GM12873 (cell line): ENCODE results near the gene LCA5.

Experiments used
- TF ChIP-seq, protein P1 (sequence below): IDR thresholded peaks from 2 replicates; pipeline ENCODE4 v1.5.1; 2012; ENCODE audit warnings: low read depth, mild to moderate bottlenecking, moderate library complexity, low read length, control low read depth; ENCODE audit not compliant: insufficient read depth; ENCODE audit errors: missing control alignments

Gene LCA5

DNA sequence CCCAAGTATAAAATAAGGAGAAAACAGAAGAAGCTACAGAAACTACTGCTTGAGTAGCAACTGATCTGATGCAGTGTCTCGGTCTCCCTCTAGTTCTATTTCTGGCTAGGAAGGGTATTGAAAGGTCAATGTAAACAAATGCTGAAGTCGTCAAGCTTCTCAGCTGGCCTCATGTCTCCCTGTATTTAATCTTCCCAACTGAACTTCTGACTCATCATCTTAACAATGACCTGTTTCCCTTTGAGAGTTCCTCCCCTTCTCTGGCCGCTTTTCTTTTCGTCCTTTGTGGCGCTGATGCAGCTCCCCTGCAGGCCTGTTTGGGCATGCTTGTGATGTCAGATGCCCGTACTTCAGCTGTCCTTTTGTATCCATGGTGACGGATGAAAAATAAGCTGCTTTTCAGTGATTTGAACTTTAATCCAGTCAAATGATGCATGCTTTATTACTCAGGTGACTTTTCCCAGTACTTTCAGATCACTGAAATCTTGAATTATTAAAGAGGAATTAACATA, 7.8 kb upstream of the LCA5 start:
- TF ChIP-seq, protein P1, sequence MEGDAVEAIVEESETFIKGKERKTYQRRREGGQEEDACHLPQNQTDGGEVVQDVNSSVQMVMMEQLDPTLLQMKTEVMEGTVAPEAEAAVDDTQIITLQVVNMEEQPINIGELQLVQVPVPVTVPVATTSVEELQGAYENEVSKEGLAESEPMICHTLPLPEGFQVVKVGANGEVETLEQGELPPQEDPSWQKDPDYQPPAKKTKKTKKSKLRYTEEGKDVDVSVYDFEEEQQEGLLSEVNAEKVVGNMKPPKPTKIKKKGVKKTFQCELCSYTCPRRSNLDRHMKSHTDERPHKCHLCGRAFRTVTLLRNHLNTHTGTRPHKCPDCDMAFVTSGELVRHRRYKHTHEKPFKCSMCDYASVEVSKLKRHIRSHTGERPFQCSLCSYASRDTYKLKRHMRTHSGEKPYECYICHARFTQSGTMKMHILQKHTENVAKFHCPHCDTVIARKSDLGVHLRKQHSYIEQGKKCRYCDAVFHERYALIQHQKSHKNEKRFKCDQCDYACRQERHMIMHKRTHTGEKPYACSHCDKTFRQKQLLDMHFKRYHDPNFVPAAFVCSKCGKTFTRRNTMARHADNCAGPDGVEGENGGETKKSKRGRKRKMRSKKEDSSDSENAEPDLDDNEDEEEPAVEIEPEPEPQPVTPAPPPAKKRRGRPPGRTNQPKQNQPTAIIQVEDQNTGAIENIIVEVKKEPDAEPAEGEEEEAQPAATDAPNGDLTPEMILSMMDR: peak; percentile 60

DNA sequence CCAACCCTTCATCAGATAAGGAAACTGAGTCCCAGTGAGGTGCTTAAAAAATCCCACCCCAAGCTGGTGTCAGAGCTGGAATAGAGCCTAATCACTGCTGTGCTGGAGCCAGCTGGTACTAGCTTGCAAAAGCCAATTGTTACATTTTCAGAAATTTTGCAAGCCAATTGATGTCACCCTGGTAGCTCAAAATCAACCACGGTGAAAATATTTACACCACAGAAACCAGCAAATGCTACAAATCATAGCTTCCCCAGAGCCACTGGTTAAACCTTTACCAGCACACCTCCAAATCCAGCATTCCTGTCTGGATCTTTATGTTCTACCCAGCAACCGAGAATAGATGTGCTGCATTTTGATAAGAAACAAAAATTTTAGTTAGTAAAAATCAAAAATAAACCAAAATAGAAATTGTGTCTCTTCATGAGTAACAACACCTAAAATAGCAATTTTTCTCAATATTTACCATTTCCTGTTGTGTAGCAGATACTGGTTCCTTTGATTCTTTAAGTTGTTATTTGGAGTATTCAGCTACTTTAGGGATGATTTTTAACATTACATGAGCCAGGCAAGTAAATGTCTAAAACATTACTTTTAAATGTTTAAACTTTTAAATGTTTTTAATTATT, 7.2 kb upstream of the LCA5 start:
- TF ChIP-seq, protein P1: no peak

GRCh38 chr6:79543886-79544285, 6.7 kb upstream of the LCA5 start:
- TF ChIP-seq, protein P1: no peak

GRCh38 chr6:79543411-79543810, 6.2 kb upstream of the LCA5 start:
- TF ChIP-seq, protein P1: no peak

DNA sequence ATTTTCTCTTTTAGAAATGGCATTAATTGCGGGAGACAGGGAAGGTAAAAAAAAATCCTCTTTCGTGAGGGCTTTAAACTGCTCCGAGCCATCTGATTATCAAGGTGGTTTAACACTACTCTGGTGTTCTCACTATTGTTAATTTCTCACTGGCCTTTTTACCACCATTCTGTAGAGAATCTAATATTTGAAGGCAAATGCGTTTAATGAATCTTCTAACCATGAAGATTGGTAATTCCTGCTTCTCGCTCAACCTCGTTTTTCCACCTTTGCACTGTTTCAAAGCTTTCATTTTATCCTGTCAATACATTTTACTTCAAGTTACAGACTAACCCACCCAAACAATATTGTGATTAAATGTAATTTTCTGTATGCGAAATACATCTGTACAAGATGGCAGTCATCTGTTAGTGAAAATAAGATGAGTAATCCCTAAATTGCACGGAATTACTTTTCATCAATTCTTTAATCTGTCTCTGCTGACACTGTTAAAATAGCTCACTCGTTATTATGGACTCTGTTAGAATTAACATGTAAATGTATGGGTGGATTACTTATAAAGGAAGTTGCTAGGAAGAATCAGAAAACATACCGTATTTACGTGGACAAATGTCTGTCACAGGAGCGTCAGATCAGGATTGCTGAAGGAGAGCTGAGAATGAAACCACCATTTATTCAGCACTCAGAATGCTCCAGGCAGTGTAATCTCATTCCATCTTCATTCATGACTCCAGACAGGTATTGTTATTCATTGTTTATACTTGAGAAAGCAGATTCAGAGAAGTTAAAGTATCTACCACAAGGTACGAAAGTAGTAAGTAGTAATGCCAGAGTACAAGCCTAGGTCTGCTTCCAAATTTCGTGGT, 1.1 kb upstream of the LCA5 start:
- TF ChIP-seq, protein P1: no peak

DNA sequence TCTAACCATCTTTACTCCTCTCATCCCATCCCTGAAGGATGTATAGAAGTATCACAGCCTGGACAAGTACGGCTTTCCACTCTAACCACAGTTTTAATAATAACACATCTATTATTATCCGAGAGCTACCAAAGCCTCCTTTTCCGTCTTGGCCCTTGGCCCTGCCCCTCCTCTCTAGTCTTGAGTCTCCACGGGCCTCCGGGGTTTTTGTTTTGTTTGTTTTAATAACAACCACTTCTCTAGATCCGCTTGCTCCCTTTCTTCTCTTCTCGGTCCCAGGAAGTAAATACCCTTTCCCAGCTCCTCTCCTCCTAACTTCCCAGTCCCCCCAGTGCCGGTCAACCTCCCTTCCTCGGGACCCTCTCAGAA, 661 bp downstream of the LCA5 start:
- TF ChIP-seq, protein P1: no peak

DNA sequence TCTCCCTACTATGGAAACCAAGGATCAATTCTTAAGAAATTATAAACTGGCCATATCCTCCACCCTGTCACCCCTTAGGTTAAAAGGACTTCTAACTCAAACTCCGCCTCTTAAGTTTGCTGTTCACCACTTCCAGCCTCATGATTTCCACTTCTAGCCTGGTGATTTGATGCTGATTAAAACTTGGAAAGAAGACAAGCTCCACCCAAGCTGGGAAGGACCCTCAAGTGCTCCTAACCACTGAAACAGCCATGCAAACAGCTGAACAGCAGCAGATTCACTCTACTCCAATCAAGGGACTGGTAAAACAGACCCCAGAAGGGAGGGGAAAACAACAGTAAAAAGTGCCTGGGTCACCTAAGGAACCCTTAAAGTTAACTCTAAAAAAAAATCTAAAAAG, 10.3 kb downstream of the LCA5 start:
- TF ChIP-seq, protein P1: no peak
